Measurements from ENCODE around the gene SBK1. TPM values are rescaled to one million over a fixed set of nuclear protein-coding genes. Genes with fewer than 3 reads are reported as not detected.
"Not testable (repeated sequence)": the region's sequence is repeated elsewhere in the genome, so short reads cannot be mapped to it uniquely, and the experiment has no call there.

Gene SBK1
- total and polyA plus RNA-seq, 5 experiments from 2014 or later, result 5.7 to 21.3 (median 19.9) TPM

- DNase-seq, result peak in 2 of 10 donors; percentile 29 to 38
- no peaks in the 10 kb centered on the region for H3K9me3 Mint-ChIP-seq
- ATAC-seq, result peak; percentile 53 to 57
- POLR2A ChIA-PET, result interaction anchor here (0.9 to 31.4 kb wide), 2 partner anchors 11 to 33 kb away, joined by 4 to 888 read pairs; partner anchors contain the start of gene SBK1
- no peak overlapping the region for H3K4me3 Mint-ChIP-seq
- peaks cover 0 to 26% (median 7%) of the 10 kb centered on the region in 3 donors for H3K36me3 Mint-ChIP-seq
- H3K4me1 Mint-ChIP-seq, result peaks cover 5 to 27% (median 16%) of the 10 kb centered on the region in 4 donors
- H3K27me3 Mint-ChIP-seq, result no peaks in the 10 kb centered on the region
- H3K27ac Mint-ChIP-seq, result peak overlapping the region in 5 of 10 donors; percentile 14 to 72 (median 33)
Observed at GRCh38 chr16:28321700-28322411, 29.5 kb downstream of the SBK1 start.

DNA sequence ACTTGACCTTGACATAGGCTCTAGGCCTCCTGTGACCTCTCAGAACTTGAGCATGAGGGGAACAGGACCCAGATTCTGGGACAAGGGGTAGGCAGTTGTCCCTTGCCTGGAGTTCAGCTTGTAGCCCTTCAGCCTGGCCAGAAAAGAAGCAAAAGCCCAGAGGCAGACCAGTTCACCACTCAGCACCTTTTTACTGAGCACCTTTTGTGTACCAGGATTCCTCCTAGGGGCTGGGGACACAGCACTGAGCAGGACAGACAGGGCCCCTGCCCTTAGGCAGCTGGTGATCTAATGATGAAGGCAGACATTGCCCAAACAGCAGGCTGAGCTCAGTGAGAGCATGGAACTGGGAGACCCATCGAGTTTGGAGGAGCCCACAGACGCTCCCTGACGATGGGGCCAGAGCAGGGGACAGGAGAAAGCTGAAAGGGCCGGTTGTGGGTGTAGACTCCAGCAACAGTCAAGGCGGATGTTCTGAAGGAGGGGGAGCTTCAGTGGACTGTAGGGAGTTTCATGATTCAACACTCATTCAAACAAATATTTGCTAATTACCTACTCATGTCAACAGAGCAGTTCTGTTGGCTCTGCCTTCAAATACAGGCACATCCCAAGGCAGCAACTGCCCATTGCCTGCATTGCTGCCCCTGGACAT is 32.0 kb downstream of the SBK1 start:
- Mint-ChIP-seq H3K36me3 (peaks cover 0 to 12% (median 0%) of the 10 kb centered on the region in 3 donors), H3K4me3 (no peak overlapping the region), H3K4me1 (peaks cover 5 to 16% (median 9%) of the 10 kb centered on the region in 4 donors), H3K27me3 (no peaks in the 10 kb centered on the region), H3K27ac (peak overlapping the region in 5 of 10 donors; percentile 52 to 85 (median 65)), H3K9me3 (no peaks in the 10 kb centered on the region)
- ATAC-seq, result no peak
- DNase-seq, result no peak
- POLR2A ChIA-PET, result no interaction called here

DNA sequence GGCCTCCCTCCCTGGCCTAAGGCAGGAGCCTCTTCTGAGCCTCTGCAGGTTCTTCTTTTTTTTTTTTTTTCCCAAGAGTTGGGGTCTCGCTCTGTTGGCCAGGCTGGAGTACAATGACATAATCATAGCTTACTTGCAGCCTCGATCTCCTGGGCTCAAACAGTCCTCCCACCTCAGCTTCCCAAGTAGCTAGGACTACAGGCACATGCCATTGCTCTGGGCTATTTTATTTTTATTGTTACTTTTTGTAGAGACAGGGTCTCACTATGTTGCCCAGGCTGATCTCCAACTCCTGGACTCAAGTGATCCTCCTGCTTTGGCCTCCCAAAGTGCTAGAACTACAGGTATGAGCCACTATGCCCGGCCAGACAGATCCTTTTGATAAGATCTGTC is 32.6 kb downstream of the SBK1 start:
- no peak for ATAC-seq
- Mint-ChIP-seq H3K27me3 (no peaks in the 10 kb centered on the region), H3K36me3 (peaks cover 0 to 7% (median 0%) of the 10 kb centered on the region in 3 donors), H3K27ac (peak overlapping the region in 4 of 10 donors; percentile 30 to 60 (median 48)), H3K9me3 (no peaks in the 10 kb centered on the region), H3K4me1 (peaks cover 5 to 16% (median 9%) of the 10 kb centered on the region in 4 donors), H3K4me3 (no peak overlapping the region)
- no peak for DNase-seq
- POLR2A ChIA-PET, result interaction anchor here (0.6 kb wide), 1 partner anchor 47 kb away, joined by 4 read pairs; no protein-coding TSS in a partner anchor

GRCh38 chr16:28326881-28327610 is 34.7 kb downstream of the SBK1 start:
- peaks cover 5 to 16% (median 9%) of the 10 kb centered on the region in 4 donors for H3K4me1 Mint-ChIP-seq
- H3K9me3 Mint-ChIP-seq, result no peaks in the 10 kb centered on the region
- H3K4me3 Mint-ChIP-seq, result no peak overlapping the region
- H3K27ac Mint-ChIP-seq, result peak overlapping the region in 7 of 10 donors; percentile 33 to 91 (median 61)
- POLR2A ChIA-PET, result interaction anchor here (0.8 kb wide), 1 partner anchor 48 kb away, joined by 4 read pairs; no protein-coding TSS in a partner anchor
- peak; percentile 89 to 92 for ATAC-seq
- H3K36me3 Mint-ChIP-seq, result peaks cover 0 to 5% (median 0%) of the 10 kb centered on the region in 3 donors
- peak; percentile 25 to 80 (median 65) for DNase-seq
- no peaks in the 10 kb centered on the region for H3K27me3 Mint-ChIP-seq

DNA sequence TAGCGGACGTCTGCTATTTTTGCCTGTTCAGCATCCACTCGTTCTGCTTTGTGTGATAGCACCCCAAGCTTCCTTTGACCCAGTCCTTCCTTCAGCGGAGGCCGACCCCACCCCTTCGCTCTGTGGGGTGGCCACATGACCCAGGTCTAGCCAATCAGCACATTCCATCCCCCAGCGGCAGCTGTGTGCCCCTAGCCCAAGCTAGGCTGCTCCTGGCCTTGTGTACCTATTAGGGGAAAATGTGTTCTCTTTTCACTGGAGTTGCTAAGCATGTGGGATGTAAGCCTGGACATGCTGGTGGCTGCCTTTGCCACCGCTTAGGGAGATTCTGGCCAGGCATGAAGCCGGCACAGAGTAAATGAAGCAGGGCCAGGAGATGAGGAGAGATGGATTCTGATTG is 37.9 kb downstream of the SBK1 start:
- POLR2A ChIA-PET, H3K4me1 Mint-ChIP-seq, H3K36me3 Mint-ChIP-seq, H3K4me3 Mint-ChIP-seq, H3K9me3 Mint-ChIP-seq, H3K27me3 Mint-ChIP-seq: not testable (repeated sequence)
- H3K27ac Mint-ChIP-seq, result peak overlapping the region in 1 of 10 donors; percentile 71
- DNase-seq (peak in 3 of 10 donors; percentile 23 to 42 (median 37)), ATAC-seq (peak; percentile 85 to 93)

GRCh38 chr16:28330981-28331380 is 38.7 kb downstream of the SBK1 start:
- H3K4me3 Mint-ChIP-seq, H3K9me3 Mint-ChIP-seq, H3K36me3 Mint-ChIP-seq, H3K4me1 Mint-ChIP-seq, DNase-seq, H3K27me3 Mint-ChIP-seq, ATAC-seq, POLR2A ChIA-PET, H3K27ac Mint-ChIP-seq: not testable (repeated sequence)

- DNase-seq, H3K36me3 Mint-ChIP-seq, H3K9me3 Mint-ChIP-seq, ATAC-seq, H3K4me3 Mint-ChIP-seq, H3K27me3 Mint-ChIP-seq, POLR2A ChIA-PET, H3K27ac Mint-ChIP-seq, H3K4me1 Mint-ChIP-seq: not testable (repeated sequence)
Observed at GRCh38 chr16:28332632-28333031, 40.3 kb downstream of the SBK1 start.

DNA sequence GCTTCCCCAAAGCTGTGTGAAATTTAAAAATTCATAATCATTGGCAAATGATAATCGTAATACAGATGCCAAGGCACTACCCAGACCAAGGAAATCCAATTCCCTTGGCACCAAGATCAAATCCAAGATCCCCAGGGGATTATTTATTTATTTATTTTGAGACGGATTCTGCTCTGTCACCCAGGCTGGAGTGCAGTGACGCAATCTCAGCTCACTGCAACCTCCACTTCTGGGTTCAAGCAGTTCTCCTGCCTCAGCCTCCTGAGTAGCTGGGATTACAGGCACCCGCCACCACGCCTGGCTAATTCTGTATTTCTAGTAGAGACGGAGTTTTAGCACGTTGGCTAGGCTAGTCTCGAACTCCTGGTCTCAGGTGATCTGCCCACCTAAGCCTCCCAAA is 43.4 kb downstream of the SBK1 start:
- not testable (repeated sequence) for H3K4me1 Mint-ChIP-seq, ATAC-seq, H3K27ac Mint-ChIP-seq, H3K36me3 Mint-ChIP-seq, H3K9me3 Mint-ChIP-seq, DNase-seq, H3K4me3 Mint-ChIP-seq, H3K27me3 Mint-ChIP-seq
- POLR2A ChIA-PET, result interaction anchor here (0.6 kb wide), 1 partner anchor 98 kb away, joined by 3 read pairs; no protein-coding TSS in a partner anchor

DNA sequence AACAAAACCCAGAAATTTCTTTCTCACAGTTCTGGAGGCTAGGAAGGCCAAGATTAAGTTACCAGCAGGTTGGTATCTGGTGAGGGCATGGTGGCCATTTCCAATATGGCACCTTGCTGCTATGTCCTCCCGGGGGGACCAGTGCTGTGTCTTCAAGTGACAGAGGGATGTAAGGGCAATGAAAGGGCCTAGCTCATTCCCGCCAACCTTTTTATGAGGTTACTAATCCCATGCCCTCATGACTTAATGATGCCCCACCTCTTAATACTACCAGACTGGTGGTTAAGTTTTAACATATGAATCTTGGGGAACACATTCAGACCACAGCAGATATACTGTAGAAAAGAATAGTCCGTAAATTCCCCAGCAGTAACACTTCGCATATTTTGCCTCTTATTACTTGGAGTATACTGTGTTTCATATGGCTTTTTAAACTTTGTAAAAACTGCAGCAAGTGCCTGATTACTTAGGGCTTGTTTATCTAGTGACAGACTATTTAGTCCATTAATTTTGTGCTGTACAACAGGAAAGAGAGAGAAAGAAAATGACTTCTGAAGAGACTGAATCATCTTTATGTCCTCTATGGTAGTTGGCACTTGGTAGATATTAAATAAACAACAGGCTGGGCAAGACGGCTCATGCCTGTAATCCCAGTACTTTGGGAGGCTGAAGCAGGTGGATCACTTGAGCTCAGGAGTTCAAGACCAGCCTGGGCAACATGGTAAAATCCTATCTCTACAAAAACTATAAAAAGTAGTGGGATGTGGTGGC is 44.8 kb downstream of the SBK1 start:
- H3K9me3 Mint-ChIP-seq, DNase-seq, H3K36me3 Mint-ChIP-seq, H3K4me1 Mint-ChIP-seq, H3K4me3 Mint-ChIP-seq, POLR2A ChIA-PET, ATAC-seq, H3K27me3 Mint-ChIP-seq: not testable (repeated sequence)
- H3K27ac Mint-ChIP-seq, result peak overlapping the region in 1 of 10 donors; percentile 7

DNA sequence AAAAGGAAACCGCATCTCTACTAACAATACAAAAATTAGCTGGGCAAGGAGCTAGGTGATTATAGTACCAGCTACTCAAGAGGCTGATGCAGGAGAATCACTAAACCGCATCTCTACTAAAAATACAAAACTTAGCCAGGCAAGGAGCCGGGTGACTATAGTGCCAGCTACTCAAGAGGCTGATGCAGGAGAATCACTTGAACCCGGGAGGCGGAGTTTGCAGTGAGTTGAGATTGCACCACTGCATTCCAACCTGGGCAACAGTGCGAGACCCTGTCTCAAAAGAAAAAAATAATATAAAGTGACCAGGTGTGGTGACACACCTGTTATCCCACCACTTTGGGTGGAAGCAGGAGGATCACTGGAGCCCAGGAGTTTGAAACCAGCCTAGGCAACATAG is 45.9 kb downstream of the SBK1 start:
- H3K36me3 Mint-ChIP-seq, H3K27ac Mint-ChIP-seq, H3K4me1 Mint-ChIP-seq, POLR2A ChIA-PET, ATAC-seq, H3K4me3 Mint-ChIP-seq, H3K27me3 Mint-ChIP-seq, DNase-seq, H3K9me3 Mint-ChIP-seq: not testable (repeated sequence)

DNA sequence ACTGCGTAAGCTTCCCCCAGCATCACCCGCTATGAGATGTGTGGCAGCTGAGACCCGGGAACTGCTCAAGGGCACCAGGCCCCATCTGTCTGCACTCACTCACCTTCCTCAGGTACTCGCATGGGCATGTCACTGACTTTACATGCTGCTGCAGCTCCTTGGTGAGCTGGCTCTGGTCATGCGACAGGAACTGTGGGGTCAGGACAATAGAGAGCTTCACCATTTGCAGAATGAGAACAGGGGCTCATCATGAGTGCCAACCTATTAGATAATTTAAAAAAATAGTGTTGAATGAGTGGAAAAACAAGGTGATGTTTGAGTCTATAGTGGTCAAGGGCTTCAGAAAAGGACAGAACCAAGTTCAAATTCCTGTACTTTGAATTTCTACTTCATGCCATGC is 70.3 kb downstream of the SBK1 start:
- POLR2A ChIA-PET, DNase-seq, H3K4me3 Mint-ChIP-seq, H3K27me3 Mint-ChIP-seq, ATAC-seq, H3K9me3 Mint-ChIP-seq, H3K27ac Mint-ChIP-seq, H3K36me3 Mint-ChIP-seq, H3K4me1 Mint-ChIP-seq: not testable (repeated sequence)

DNA sequence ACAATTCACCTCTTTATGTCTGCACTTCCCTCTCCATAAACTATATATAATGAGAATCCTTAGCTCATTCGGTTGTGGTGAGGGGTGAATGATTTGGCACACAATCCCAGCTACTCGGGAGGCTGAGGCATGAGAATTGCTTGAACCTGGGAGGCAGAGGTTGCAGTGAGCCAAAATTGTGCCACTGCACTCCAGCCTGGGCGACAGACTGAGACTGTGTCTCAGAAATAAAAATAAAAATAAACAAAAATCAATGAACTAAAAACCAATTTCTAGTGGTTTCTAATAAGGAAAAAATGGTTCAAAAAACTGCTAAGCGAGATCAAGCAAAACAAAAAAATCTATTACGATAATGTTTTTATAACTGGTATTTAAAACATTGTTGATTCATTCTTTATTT is 71.1 kb downstream of the SBK1 start, which contains the start of gene NPIPB6:
TSS of gene NPIPB6 (minus strand) at position 101 of the 400 bp plus-strand sequence. CDS start 686 bp downstream, outside the sequence.
- H3K36me3 Mint-ChIP-seq, H3K4me1 Mint-ChIP-seq, POLR2A ChIA-PET, H3K4me3 Mint-ChIP-seq, H3K9me3 Mint-ChIP-seq, ATAC-seq, H3K27ac Mint-ChIP-seq, DNase-seq, H3K27me3 Mint-ChIP-seq: not testable (repeated sequence)

Measured in naive thymus-derived CD8-positive, alpha-beta T cell (primary cell).